Measurements from ENCODE around the gene RPGRIP1L. TPM values are rescaled to one million over a fixed set of nuclear protein-coding genes. Genes with fewer than 3 reads are reported as not detected.

RPGRIP1L gene
- total and polyA plus RNA-seq, 9 of the 15 experiments (the other 6 are each of a cell fraction or from before 2014, with no cell fraction given): 3.2 to 7.7 (median 5.8) TPM

- TF ChIP-seq ZNF518B (CRISPR knock-in tag; IDR thresholded peaks at IDR 0.05): no peak
- no peak for TF ChIP-seq ZNF512 (tag; IDR thresholded peaks at IDR 0.05)
- no peak for TF ChIP-seq RAD51 (IDR thresholded peaks at IDR 0.05; ENCODE audit: borderline replicate concordance, low read depth)
- no peak for TF ChIP-seq CTCFL (IDR thresholded peaks at IDR 0.05; ENCODE audit: borderline replicate concordance, insufficient read depth, low read depth, low read length, poor library complexity, severe bottlenecking)
- no peak for TF ChIP-seq ZNF561 (CRISPR knock-in tag; conservative IDR thresholded peaks at IDR 0.05)
- no peak for TF ChIP-seq PBX2 (CRISPR knock-in tag; IDR thresholded peaks at IDR 0.05; ENCODE audit: low read depth)
- 0 out of 2 replicates have a peak, but pooled peaks have one; percentile 7 for TF ChIP-seq PBX2 (tag; conservative IDR thresholded peaks at IDR 0.05; ENCODE audit: low read depth)
- peak; percentile 57 for TF ChIP-seq MYBL2 (IDR thresholded peaks at IDR 0.05; ENCODE audit: low read depth)
- TF ChIP-seq MYBL2 (CRISPR knock-in tag; IDR thresholded peaks at IDR 0.05; ENCODE audit: borderline replicate concordance): no peak
- peak; percentile 72; the same call in 1 of the 2 replicates for TF ChIP-seq NR2C2 (CRISPR knock-in tag; IDR thresholded peaks at IDR 0.05)
- TF ChIP-seq NR2C2 (tag; IDR thresholded peaks at IDR 0.05): peak; percentile 47
- no peak for TF ChIP-seq ZNF766 (CRISPR knock-in tag; conservative IDR thresholded peaks at IDR 0.05)
- no peak for TF ChIP-seq POLR2AphosphoS5 (IDR thresholded peaks at IDR 0.05; ENCODE audit: control insufficient read depth, insufficient read depth, low read depth, low read length)
- no peak for TF ChIP-seq ELK3 (CRISPR knock-in tag; IDR thresholded peaks at IDR 0.05)
- no peak for TF ChIP-seq BRF1 (IDR thresholded peaks at IDR 0.05; ENCODE audit: borderline replicate concordance, extremely low read depth, insufficient read length)
- TF ChIP-seq NR2C1 (IDR thresholded peaks at IDR 0.05): peak; percentile 68
- TF ChIP-seq NR2C1 (tag; IDR thresholded peaks at IDR 0.05): peak; percentile 87
- no peak for TF ChIP-seq DNMT1 (IDR thresholded peaks at IDR 0.05)
Observed at GRCh38 chr16:53726625-53727024, 23.0 kb upstream of the RPGRIP1L start (continued).
